Measurements from ENCODE around the gene IQCK.

- TF ChIP-seq CTCF (IDR thresholded peaks at IDR 0.05) (no peak), POLR2AphosphoS5 (IDR thresholded peaks at IDR 0.05) (no peak)
Measured at GRCh38 chr16:19878757-19879156, 160.7 kb downstream of the IQCK start.

Measured in stomach (tissue), 4 donors.